Measurements from ENCODE around the gene TNRC6C. TPM values are rescaled to one million over a fixed set of nuclear protein-coding genes. Genes with fewer than 3 reads are reported as not detected.

TNRC6C gene
- total and polyA plus RNA-seq, 2 experiments from 2014 or later: 10.1 to 16.6 TPM

GRCh38 chr17:78007647-78008046 lies 49.1 kb downstream of the TNRC6C start:
- peaks cover 13% of the 10 kb centered on the region for H3K36me3 ChIP-seq (ENCODE audit: insufficient read depth)
- H3K27me3 Mint-ChIP-seq (ENCODE audit: insufficient read depth, low read depth, poor library complexity): no peaks in the 10 kb centered on the region
- no peak for TF ChIP-seq REST (IDR thresholded peaks at IDR 0.05; ENCODE audit: unreplicated experiment)
- no peak for TF ChIP-seq ZNF331 (CRISPR knock-in tag; IDR thresholded peaks at IDR 0.05; ENCODE audit: low read depth)
- no peak for TF ChIP-seq NANOG (IDR thresholded peaks at IDR 0.05; ENCODE audit: borderline replicate concordance)
- TF ChIP-seq JUNB (IDR thresholded peaks at IDR 0.05; ENCODE audit: unreplicated experiment): no peak
- no peak for TF ChIP-seq CREB1 (CRISPR knock-in tag; IDR thresholded peaks at IDR 0.05; ENCODE audit: low read depth)
- TF ChIP-seq CTCF (conservative IDR thresholded peaks at IDR 0.05; ENCODE audit: low read depth in 2 of 2): no peak
- TF ChIP-seq ETS1 (IDR thresholded peaks at IDR 0.05): no peak
- TF ChIP-seq STAT1 (IDR thresholded peaks at IDR 0.05; ENCODE audit: unreplicated experiment): no peak
- TF ChIP-seq ZNF462 (CRISPR knock-in tag; IDR thresholded peaks at IDR 0.05): no peak

More at GRCh38 chr17:78007647-78008046, 49.1 kb downstream of the TNRC6C start:
- no peaks in the 10 kb centered on the region for H3K9me2 ChIP-seq (ENCODE audit: insufficient read depth)
- no peak overlapping the region for H3K27ac ChIP-seq (ENCODE audit: low read depth)
- ATAC-seq (no peak), DNase-seq (ENCODE audit: low spot score) (no peak)
- H3K27me3 ChIP-seq (ENCODE audit: insufficient read depth): no peaks in the 10 kb centered on the region
- H2AFZ ChIP-seq: no peak overlapping the region
- Mint-ChIP-seq H3K27ac (no peak overlapping the region), H3K9me3 (no peaks in the 10 kb centered on the region), H3K4me1 (peaks cover 23% of the 10 kb centered on the region), H3K4me3 (no peak overlapping the region), H3K36me3 (ENCODE audit: low read depth) (peaks cover 15% of the 10 kb centered on the region; the same call in 2 of the 3 replicates)
- H4K20me1 ChIP-seq (replicated peaks; ENCODE audit: insufficient read depth): peaks cover 6% of the 10 kb centered on the region
- no peaks in the 10 kb centered on the region for H3F3A ChIP-seq (replicated peaks; ENCODE audit: low read depth)
- H3K4me1 ChIP-seq (ENCODE audit: insufficient read depth): peaks cover 8% of the 10 kb centered on the region
- peaks cover 5% of the 10 kb centered on the region for H3K79me2 ChIP-seq (replicated peaks; ENCODE audit: insufficient read depth)
- H3K4me2 ChIP-seq: no peak overlapping the region
- H3K4me3 ChIP-seq: no peak overlapping the region

All from GM23338 (cell line).